RWPE1 (cell line): ENCODE measurements around the gene LRP1B.

Experiments used
- CTCF ChIA-PET: fragments of 350-600 bp; sonication (Branson Sonifier 250); formaldehyde crosslinking; extraction: SDS; loops from one replicate; lab custom pipeline; 2021; lab: Yijun Ruan, JAX
- POLR2A ChIA-PET: fragments of 400-600 bp; formaldehyde crosslinking; extraction: SDS; loops from one replicate; lab custom pipeline; 2020; ENCODE audit warnings: antibody characterized with exemption; ENCODE audit not compliant: low non-redundant PET; lab: Yijun Ruan, JAX
- DNase-seq: peaks from one replicate; pipeline ENCODE4 v3.0.0; 2012; ENCODE audit warnings: low spot score
- H3K27ac ChIP-seq: fragments of 450-650 bp; 2 replicates; pipeline ENCODE4 v1.5.1; 2017
- TF ChIP-seq, protein P1 (sequence below): fragments of 450-650 bp; conservative IDR thresholded peaks from 2 replicates; pipeline ENCODE4 v1.5.1; 2017; ENCODE audit warnings: low read depth, mild to moderate bottlenecking

Gene LRP1B

DNA sequence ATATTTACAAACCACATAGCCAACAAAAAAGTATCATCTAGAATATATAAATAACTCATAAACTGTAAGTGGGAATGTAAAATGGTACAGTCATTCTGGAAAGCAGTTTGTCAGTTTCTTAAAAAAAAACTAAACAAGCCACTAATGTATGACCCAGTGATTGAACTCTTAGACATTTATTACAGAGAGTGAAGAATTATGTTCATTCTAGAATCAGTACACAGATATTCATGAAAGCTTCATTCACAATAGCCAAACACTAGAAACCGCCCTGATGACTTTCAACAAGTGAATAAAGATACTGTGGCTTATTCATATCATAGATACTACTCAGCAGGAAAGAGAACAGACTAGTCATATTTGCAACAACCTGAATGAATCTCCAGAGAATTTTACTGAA is 1541.5 kb downstream of the LRP1B start:
- DNase-seq, result no peak
- CTCF ChIA-PET, result no interaction called here
- POLR2A ChIA-PET, result no interaction called here
- TF ChIP-seq, protein P1, sequence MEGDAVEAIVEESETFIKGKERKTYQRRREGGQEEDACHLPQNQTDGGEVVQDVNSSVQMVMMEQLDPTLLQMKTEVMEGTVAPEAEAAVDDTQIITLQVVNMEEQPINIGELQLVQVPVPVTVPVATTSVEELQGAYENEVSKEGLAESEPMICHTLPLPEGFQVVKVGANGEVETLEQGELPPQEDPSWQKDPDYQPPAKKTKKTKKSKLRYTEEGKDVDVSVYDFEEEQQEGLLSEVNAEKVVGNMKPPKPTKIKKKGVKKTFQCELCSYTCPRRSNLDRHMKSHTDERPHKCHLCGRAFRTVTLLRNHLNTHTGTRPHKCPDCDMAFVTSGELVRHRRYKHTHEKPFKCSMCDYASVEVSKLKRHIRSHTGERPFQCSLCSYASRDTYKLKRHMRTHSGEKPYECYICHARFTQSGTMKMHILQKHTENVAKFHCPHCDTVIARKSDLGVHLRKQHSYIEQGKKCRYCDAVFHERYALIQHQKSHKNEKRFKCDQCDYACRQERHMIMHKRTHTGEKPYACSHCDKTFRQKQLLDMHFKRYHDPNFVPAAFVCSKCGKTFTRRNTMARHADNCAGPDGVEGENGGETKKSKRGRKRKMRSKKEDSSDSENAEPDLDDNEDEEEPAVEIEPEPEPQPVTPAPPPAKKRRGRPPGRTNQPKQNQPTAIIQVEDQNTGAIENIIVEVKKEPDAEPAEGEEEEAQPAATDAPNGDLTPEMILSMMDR, result no peak
- no peak overlapping the region for H3K27ac ChIP-seq

DNA sequence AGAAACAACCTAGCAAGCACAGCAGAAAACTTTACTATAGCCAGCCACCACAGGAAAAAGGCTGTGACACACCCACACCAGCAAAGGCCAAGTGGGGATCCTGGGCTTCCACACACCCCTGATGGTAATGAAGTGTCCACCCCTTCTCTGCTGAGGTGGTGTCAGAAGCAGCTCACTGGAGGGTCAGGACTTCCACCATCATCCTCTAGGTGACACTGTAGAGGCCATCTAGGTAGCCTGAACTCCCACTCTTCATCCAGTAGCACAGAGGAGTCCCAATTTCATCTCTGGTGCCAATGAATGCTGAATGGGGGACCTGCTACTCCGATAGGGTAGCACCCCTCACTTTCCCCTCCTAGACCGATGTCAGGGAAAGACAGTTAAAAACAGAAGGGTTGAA is 1544.4 kb downstream of the LRP1B start:
- ChIA-PET POLR2A (no interaction called here), CTCF (interaction anchor here (0.6 kb wide), 2 partner anchors 17 to 288 kb away, joined by 3 to 4 read pairs; no protein-coding TSS in a partner anchor)
- DNase-seq, result peak; percentile 27
- TF ChIP-seq, protein P1, result no peak
- no peak overlapping the region for H3K27ac ChIP-seq

DNA sequence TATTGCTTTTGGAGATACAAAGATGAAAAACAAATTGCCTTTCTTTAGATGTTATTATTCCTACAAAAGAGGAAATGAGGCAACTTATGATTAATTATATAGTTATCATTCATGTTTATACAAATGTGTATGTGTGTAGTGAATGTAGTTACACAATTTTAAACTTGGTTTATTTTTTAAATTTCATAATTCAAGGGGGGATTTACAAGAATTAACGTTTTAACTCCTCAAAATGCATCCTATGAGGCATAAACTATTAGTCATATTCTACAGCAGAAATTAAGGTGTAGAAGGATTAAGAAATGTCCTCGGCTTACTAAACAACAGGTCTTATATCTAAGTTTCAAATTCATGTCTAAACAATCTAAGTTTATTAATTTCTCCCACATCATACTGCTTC is 1545.8 kb downstream of the LRP1B start:
- TF ChIP-seq, protein P1, result no peak
- POLR2A ChIA-PET, result interaction anchor here (0.6 kb wide), 1 partner anchor 9 kb away, joined by 3 read pairs; no protein-coding TSS in a partner anchor
- CTCF ChIA-PET, result no interaction called here

DNA sequence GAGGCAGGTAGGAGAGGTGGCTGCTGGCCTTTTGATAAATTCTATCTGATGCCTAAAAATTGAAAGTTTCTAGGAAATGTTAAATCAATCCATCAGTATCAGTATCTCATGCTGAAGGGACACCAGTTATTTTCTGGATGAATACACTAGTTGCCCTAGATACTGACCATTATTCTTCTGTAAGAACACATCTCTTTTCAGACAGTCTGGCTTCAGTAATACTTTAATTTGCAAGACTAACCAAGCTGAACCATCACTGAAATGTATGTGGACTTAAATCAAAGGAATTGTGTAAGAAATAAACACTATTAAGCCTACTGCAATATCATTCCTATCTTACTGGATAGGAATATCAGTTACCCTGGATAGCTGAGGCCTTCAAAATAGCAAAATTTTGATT is 1546.3 kb downstream of the LRP1B start:
- CTCF ChIA-PET, result no interaction called here
- POLR2A ChIA-PET, result interaction anchor here (0.6 kb wide), 1 partner anchor 9 kb away, joined by 3 read pairs; no protein-coding TSS in a partner anchor
- TF ChIP-seq, protein P1, result no peak
- no peak for DNase-seq
- no peak overlapping the region for H3K27ac ChIP-seq

More for the DNA sequence above, 1545.8 kb downstream of the LRP1B start:
- DNase-seq, result no peak
- no peak overlapping the region for H3K27ac ChIP-seq

DNA sequence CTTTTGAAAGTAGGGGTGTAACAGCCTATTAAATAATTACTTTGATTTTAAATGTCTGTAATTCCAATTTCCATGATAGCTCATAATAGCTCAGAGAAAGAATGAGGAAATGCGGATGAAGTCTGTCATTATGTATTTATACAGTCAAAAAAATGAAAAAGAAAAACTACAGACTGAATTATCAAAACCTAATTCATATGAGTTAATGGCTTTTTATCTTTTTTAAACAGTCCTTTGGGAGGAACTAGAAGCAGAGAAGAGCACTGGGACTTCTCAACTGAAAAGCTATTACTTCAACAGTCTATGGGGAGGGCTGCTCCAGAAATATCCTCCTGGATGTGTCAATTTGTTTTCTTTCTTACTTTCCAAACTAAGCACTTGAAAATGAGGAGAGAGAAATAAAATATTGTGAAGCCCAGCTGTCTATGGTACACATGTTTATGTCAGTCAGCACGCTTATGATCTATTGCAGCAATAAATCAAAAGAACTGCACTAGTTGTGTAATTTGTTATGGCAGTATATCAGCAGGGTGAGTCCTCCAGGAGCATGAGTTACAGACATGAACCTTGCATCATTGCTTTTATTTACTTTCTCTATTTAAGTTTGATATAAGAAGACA is 1550.2 kb downstream of the LRP1B start:
- ChIA-PET CTCF (no interaction called here), POLR2A (no interaction called here)
- no peak overlapping the region for H3K27ac ChIP-seq
- TF ChIP-seq, protein P1, result no peak
- DNase-seq, result no peak

DNA sequence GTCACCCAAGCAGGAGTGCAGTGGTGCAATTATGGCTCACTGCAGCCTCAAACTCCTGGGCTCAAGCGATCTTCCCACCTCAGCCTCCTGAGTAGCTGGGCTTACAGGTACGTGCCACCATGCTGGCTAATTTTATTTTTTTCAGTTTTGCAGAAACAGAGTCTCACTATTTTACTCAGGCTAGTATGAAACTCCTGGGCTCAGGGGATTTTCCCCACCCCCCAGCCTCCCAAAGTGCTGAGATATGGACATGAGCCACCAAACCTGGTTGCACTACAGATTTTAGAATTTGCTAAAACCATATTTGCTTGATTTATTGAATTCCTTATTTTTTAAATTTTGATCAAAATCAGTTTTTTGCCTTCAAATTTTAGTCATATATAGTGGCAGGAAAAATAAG is 1553.4 kb downstream of the LRP1B start:
- DNase-seq, result no peak
- POLR2A ChIA-PET, result no interaction called here
- TF ChIP-seq, protein P1, result no peak
- no peak overlapping the region for H3K27ac ChIP-seq
- CTCF ChIA-PET, result no interaction called here
